ENCODE data around the gene ATP10B. TPM values are rescaled to one million over a fixed set of nuclear protein-coding genes. Genes with fewer than 3 reads are reported as not detected.

The ATP10B gene
- polyA plus RNA-seq, 2 donors = 5.0 to 6.6 TPM

DNA sequence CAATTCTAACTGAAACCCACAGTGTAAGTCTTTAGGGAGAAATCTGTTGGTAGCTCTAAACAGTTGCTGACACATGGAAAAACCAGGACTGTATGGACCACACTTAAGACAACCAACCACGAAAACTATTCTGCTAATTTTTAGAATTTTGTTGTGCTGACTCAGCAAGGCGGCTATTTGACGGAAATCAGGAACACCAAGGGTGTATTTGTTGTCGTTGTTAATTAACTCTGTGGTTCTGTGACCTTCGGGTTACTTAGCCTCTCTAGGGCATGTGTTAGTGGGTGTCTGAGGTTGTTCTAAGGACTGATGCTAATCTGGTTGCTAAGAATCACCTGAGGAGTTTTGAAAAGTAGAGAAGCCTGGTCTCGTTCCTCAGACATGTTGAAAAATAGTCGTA, 79.2 kb downstream of the ATP10B start:
- Histone ChIP-seq H3K27ac (ENCODE audit: low read depth in 2 of 2, low read length in 1 of 2) (no peak overlapping the region), H3K4me3 (ENCODE audit: low read depth in 1 of 2, low read length in 2 of 2) (no peak overlapping the region), H3K9me3 (ENCODE audit: control insufficient read depth in 2 of 2, insufficient read depth in 1 of 2, low read depth in 1 of 2, low read length in 1 of 2) (no peaks in the 10 kb centered on the region), H3K36me3 (ENCODE audit: control insufficient read depth in 2 of 2, insufficient read depth in 2 of 2, low read length in 1 of 2) (no peaks in the 10 kb centered on the region), H3K4me1 (ENCODE audit: control insufficient read depth in 2 of 2, insufficient read depth in 2 of 2, low read length in 1 of 2) (no peaks in the 10 kb centered on the region), H3K27me3 (ENCODE audit: control insufficient read depth in 1 of 2, insufficient read depth in 2 of 2, low read length in 2 of 2) (no peaks in the 10 kb centered on the region)
- 66 to 75% methylated on average over 7 of the region's 7 CpGs for WGBS, 2 donors

DNA sequence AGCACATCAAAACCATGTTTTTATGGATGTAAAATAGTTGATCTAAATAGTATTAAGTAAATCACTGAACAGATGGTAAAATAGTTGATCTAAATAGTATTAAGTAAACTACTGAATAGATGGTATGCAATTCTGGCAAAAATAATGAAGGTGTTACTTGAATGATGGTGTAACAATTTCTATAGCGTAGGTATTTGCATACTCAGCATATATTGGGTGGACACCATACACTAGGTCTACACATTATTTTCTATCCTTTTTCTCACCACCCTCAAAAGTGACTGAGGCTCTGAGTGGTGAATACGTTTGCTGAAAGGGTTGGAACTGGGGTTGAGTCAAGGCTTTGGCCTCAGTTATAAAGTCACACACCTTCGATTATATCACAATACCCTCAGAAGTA, 81.3 kb downstream of the ATP10B start:
- Histone ChIP-seq H3K9me3 (ENCODE audit: control insufficient read depth in 2 of 2, insufficient read depth in 1 of 2, low read depth in 1 of 2, low read length in 1 of 2) (no peaks in the 10 kb centered on the region), H3K27ac (ENCODE audit: low read depth in 2 of 2, low read length in 1 of 2) (no peak overlapping the region), H3K4me1 (ENCODE audit: control insufficient read depth in 2 of 2, insufficient read depth in 2 of 2, low read length in 1 of 2) (no peaks in the 10 kb centered on the region), H3K36me3 (ENCODE audit: control insufficient read depth in 2 of 2, insufficient read depth in 2 of 2, low read length in 1 of 2) (no peaks in the 10 kb centered on the region), H3K27me3 (ENCODE audit: control insufficient read depth in 1 of 2, insufficient read depth in 2 of 2, low read length in 2 of 2) (no peaks in the 10 kb centered on the region), H3K4me3 (ENCODE audit: low read depth in 1 of 2, low read length in 2 of 2) (no peak overlapping the region)
- WGBS, 2 donors = 78 to 80% methylated on average over 3 of the region's 3 CpGs

DNA sequence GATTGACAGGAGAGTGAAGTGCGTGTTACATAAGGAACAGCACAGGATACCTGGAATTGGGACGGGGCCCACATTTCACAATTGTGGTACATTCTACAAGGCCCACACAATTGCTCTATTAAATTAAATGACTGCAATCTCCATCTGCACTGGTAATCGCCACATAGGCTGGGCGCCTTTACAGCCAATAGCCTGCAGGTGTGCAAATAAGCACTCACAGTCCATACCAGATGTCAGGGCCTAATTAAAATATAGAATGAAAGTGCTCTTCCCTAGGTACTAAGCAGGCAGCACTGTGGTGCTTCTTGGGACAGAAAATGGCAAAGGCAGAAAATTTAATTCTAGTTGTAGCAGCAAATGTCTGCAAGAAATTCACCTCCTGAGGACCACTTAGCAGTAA, 82.7 kb downstream of the ATP10B start:
- no peaks in the 10 kb centered on the region for H3K4me1 ChIP-seq (ENCODE audit: control insufficient read depth in 2 of 2, insufficient read depth in 2 of 2, low read length in 1 of 2)
- no peak overlapping the region for H3K4me3 ChIP-seq (ENCODE audit: low read depth in 1 of 2, low read length in 2 of 2)
- no peaks in the 10 kb centered on the region for H3K36me3 ChIP-seq (ENCODE audit: control insufficient read depth in 2 of 2, insufficient read depth in 2 of 2, low read length in 1 of 2)
- no peak overlapping the region for H3K27ac ChIP-seq (ENCODE audit: low read depth in 2 of 2, low read length in 1 of 2)
- H3K27me3 ChIP-seq (ENCODE audit: control insufficient read depth in 1 of 2, insufficient read depth in 2 of 2, low read length in 2 of 2) = no peaks in the 10 kb centered on the region
- H3K9me3 ChIP-seq (ENCODE audit: control insufficient read depth in 2 of 2, insufficient read depth in 1 of 2, low read depth in 1 of 2, low read length in 1 of 2) = no peaks in the 10 kb centered on the region
- WGBS, 2 donors = 88 to 92% methylated on average over 4 of the region's 4 CpGs

DNA sequence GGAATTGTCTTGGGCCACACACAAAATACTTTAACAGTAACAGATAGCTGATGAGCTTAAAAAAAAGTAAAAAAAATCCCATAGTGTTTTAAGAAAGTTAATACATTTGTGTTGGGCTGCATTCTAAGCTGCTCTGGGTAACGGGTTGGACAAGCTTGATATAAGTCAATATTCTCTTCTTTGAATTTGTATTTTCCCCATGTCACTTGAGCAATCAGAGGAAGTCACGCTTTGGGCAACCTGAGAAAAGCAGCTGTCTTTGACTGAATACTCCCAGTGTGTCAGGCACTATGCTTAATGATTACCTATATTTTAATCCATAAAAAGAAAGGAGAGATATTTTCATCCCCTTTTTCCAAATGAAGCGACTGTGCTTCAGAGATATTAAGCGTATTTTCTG, 84.9 kb downstream of the ATP10B start:
- 87% methylated on average over 4 of the region's 4 CpGs for WGBS, 2 donors
- no peaks in the 10 kb centered on the region for H3K4me1 ChIP-seq (ENCODE audit: control insufficient read depth in 2 of 2, insufficient read depth in 2 of 2, low read length in 1 of 2)
- H3K9me3 ChIP-seq (ENCODE audit: control insufficient read depth in 2 of 2, insufficient read depth in 1 of 2, low read depth in 1 of 2, low read length in 1 of 2) = no peaks in the 10 kb centered on the region
- no peaks in the 10 kb centered on the region for H3K36me3 ChIP-seq (ENCODE audit: control insufficient read depth in 2 of 2, insufficient read depth in 2 of 2, low read length in 1 of 2)
- no peaks in the 10 kb centered on the region for H3K27me3 ChIP-seq (ENCODE audit: control insufficient read depth in 1 of 2, insufficient read depth in 2 of 2, low read length in 2 of 2)
- no peak overlapping the region for H3K27ac ChIP-seq (ENCODE audit: low read depth in 2 of 2, low read length in 1 of 2)
- H3K4me3 ChIP-seq (ENCODE audit: low read depth in 1 of 2, low read length in 2 of 2) = no peak overlapping the region

- H3K4me1 ChIP-seq (ENCODE audit: control insufficient read depth in 2 of 2, insufficient read depth in 2 of 2, low read length in 1 of 2) = no peaks in the 10 kb centered on the region
- peaks cover 0 to 7% of the 10 kb centered on the region in 2 donors for H3K9me3 ChIP-seq (ENCODE audit: control insufficient read depth in 2 of 2, insufficient read depth in 1 of 2, low read depth in 1 of 2, low read length in 1 of 2)
- WGBS, 2 donors = 90 to 93% methylated on average over 3 of the region's 3 CpGs
- H3K27ac ChIP-seq (ENCODE audit: low read depth in 2 of 2, low read length in 1 of 2) = no peak overlapping the region
- no peaks in the 10 kb centered on the region for H3K27me3 ChIP-seq (ENCODE audit: control insufficient read depth in 1 of 2, insufficient read depth in 2 of 2, low read length in 2 of 2)
- no peak overlapping the region for H3K4me3 ChIP-seq (ENCODE audit: low read depth in 1 of 2, low read length in 2 of 2)
- H3K36me3 ChIP-seq (ENCODE audit: control insufficient read depth in 2 of 2, insufficient read depth in 2 of 2, low read length in 1 of 2) = no peaks in the 10 kb centered on the region
Measured at GRCh38 chr5:160760008-160760407, 92.0 kb downstream of the ATP10B start.

- no peak overlapping the region for H3K4me3 ChIP-seq (ENCODE audit: low read depth in 1 of 2, low read length in 2 of 2)
- no peak overlapping the region for H3K27ac ChIP-seq (ENCODE audit: low read depth in 2 of 2, low read length in 1 of 2)
- peaks cover 0 to 7% of the 10 kb centered on the region in 2 donors for H3K9me3 ChIP-seq (ENCODE audit: control insufficient read depth in 2 of 2, insufficient read depth in 1 of 2, low read depth in 1 of 2, low read length in 1 of 2)
- H3K4me1 ChIP-seq (ENCODE audit: control insufficient read depth in 2 of 2, insufficient read depth in 2 of 2, low read length in 1 of 2) = no peaks in the 10 kb centered on the region
- H3K27me3 ChIP-seq (ENCODE audit: control insufficient read depth in 1 of 2, insufficient read depth in 2 of 2, low read length in 2 of 2) = no peaks in the 10 kb centered on the region
- 30 to 79% methylated on average over 1 of the region's 1 CpG for WGBS, 2 donors
- H3K36me3 ChIP-seq (ENCODE audit: control insufficient read depth in 2 of 2, insufficient read depth in 2 of 2, low read length in 1 of 2) = no peaks in the 10 kb centered on the region
Measured at GRCh38 chr5:160757194-160757593, 94.8 kb downstream of the ATP10B start.

GRCh38 chr5:160750938-160751657, 100.9 kb downstream of the ATP10B start:
- Histone ChIP-seq H3K4me3 (ENCODE audit: low read depth in 1 of 2, low read length in 2 of 2) (no peak overlapping the region), H3K27ac (ENCODE audit: low read depth in 2 of 2, low read length in 1 of 2) (no peak overlapping the region), H3K27me3 (ENCODE audit: control insufficient read depth in 1 of 2, insufficient read depth in 2 of 2, low read length in 2 of 2) (no peaks in the 10 kb centered on the region), H3K9me3 (ENCODE audit: control insufficient read depth in 2 of 2, insufficient read depth in 1 of 2, low read depth in 1 of 2, low read length in 1 of 2) (no peaks in the 10 kb centered on the region), H3K36me3 (ENCODE audit: control insufficient read depth in 2 of 2, insufficient read depth in 2 of 2, low read length in 1 of 2) (no peaks in the 10 kb centered on the region), H3K4me1 (ENCODE audit: control insufficient read depth in 2 of 2, insufficient read depth in 2 of 2, low read length in 1 of 2) (no peaks in the 10 kb centered on the region)
- 48 to 63% methylated on average over 4 of the region's 4 CpGs for WGBS, 2 donors

- no peak overlapping the region for H3K4me3 ChIP-seq (ENCODE audit: low read depth in 1 of 2, low read length in 2 of 2)
Measured at GRCh38 chr5:160749682-160750081, 102.3 kb downstream of the ATP10B start.

GRCh38 chr5:160749026-160749425, 103.0 kb downstream of the ATP10B start:
- no peak overlapping the region for H3K27ac ChIP-seq (ENCODE audit: low read depth in 2 of 2, low read length in 1 of 2)
- no peaks in the 10 kb centered on the region for H3K9me3 ChIP-seq (ENCODE audit: control insufficient read depth in 2 of 2, insufficient read depth in 1 of 2, low read depth in 1 of 2, low read length in 1 of 2)
- WGBS, 2 donors = 96 to 98% methylated on average over 3 of the region's 3 CpGs
- no peaks in the 10 kb centered on the region for H3K36me3 ChIP-seq (ENCODE audit: control insufficient read depth in 2 of 2, insufficient read depth in 2 of 2, low read length in 1 of 2)
- H3K27me3 ChIP-seq (ENCODE audit: control insufficient read depth in 1 of 2, insufficient read depth in 2 of 2, low read length in 2 of 2) = no peaks in the 10 kb centered on the region
- no peaks in the 10 kb centered on the region for H3K4me1 ChIP-seq (ENCODE audit: control insufficient read depth in 2 of 2, insufficient read depth in 2 of 2, low read length in 1 of 2)
- no peak overlapping the region for H3K4me3 ChIP-seq (ENCODE audit: low read depth in 1 of 2, low read length in 2 of 2)

More at GRCh38 chr5:160749682-160750081, 102.3 kb downstream of the ATP10B start:
- Histone ChIP-seq H3K27me3 (ENCODE audit: control insufficient read depth in 1 of 2, insufficient read depth in 2 of 2, low read length in 2 of 2) (no peaks in the 10 kb centered on the region), H3K27ac (ENCODE audit: low read depth in 2 of 2, low read length in 1 of 2) (no peak overlapping the region), H3K36me3 (ENCODE audit: control insufficient read depth in 2 of 2, insufficient read depth in 2 of 2, low read length in 1 of 2) (no peaks in the 10 kb centered on the region), H3K9me3 (ENCODE audit: control insufficient read depth in 2 of 2, insufficient read depth in 1 of 2, low read depth in 1 of 2, low read length in 1 of 2) (no peaks in the 10 kb centered on the region), H3K4me1 (ENCODE audit: control insufficient read depth in 2 of 2, insufficient read depth in 2 of 2, low read length in 1 of 2) (no peaks in the 10 kb centered on the region)
- WGBS, 2 donors = 85 to 88% methylated on average over 5 of the region's 5 CpGs

DNA sequence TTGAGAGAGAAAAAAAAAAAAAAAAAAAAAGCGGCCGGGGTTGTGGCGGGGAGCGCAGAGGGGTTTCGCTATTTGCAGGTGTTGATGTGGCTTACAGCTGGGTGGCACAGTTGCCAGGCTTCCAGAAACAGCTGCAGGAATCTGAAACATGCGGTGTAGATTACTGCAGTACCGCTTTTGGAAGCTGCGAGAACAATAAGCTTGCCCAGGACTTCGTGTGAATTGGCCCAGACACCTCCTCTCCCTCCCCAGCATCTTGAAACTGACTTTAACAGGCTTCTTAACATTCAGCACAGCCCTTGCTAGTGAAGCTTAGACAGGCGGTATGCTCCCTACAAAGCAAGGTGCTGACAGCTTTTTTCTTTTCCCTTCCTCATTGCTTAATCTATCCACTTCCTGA, 104.0 kb downstream of the ATP10B start:
- no peaks in the 10 kb centered on the region for H3K27me3 ChIP-seq (ENCODE audit: control insufficient read depth in 1 of 2, insufficient read depth in 2 of 2, low read length in 2 of 2)
- H3K36me3 ChIP-seq (ENCODE audit: control insufficient read depth in 2 of 2, insufficient read depth in 2 of 2, low read length in 1 of 2) = no peaks in the 10 kb centered on the region
- no peaks in the 10 kb centered on the region for H3K4me1 ChIP-seq (ENCODE audit: control insufficient read depth in 2 of 2, insufficient read depth in 2 of 2, low read length in 1 of 2)
- no peak overlapping the region for H3K27ac ChIP-seq (ENCODE audit: low read depth in 2 of 2, low read length in 1 of 2)
- H3K4me3 ChIP-seq (ENCODE audit: low read depth in 1 of 2, low read length in 2 of 2) = no peak overlapping the region
- H3K9me3 ChIP-seq (ENCODE audit: control insufficient read depth in 2 of 2, insufficient read depth in 1 of 2, low read depth in 1 of 2, low read length in 1 of 2) = no peaks in the 10 kb centered on the region
- WGBS, 2 donors = 64 to 77% methylated on average over 10 of the region's 10 CpGs
